ENCODE results near the gene FBXL5. TPM values are rescaled to one million over a fixed set of nuclear protein-coding genes. Genes with fewer than 3 reads are reported as not detected.
A peak's percentile ranks its signal among the peaks of the same experiment; 100 is the strongest.
"Not testable (repeated sequence)": the region's sequence is repeated elsewhere in the genome, so short reads cannot be mapped to it uniquely, and the experiment has no call there.

FBXL5 gene
- total RNA-seq, 1 experiment from 2014 or later = 43.1 TPM

DNA sequence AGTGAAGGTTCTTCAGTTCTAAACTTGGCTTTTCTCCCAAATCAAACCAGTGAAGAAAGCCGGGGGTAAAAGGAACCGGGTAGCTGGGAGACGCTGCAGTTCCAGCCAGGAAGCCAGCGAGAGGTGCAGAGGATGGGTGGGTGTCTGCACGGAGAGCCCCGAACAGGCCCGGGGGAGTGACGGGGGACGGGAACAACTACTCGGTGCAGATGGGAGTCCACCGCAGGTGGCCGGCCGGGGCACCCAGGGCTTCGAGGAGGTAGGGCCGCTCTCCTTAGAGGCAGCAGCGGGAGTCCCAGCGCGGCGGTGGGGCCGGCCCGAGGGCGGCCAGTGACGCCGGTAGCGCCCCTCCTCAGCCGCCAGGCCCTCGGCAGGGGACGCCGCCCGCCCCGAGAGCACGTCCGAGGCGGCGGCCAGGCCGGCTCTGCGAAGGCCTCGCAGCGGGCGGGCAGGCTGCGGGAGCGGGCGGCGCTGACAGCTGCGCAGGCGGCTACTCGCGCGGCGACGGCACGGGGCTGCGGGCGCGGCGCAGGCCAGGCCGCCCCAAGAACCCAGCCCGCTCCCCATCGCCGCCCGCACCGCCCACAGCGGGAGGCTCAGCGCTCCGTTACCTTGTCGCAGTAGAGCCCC, 449 bp downstream of the FBXL5 start:
- in situ Hi-C loops (cut with HindIII; ENCODE audit: low sequenced_read_pairs) = no loop called here

DNA sequence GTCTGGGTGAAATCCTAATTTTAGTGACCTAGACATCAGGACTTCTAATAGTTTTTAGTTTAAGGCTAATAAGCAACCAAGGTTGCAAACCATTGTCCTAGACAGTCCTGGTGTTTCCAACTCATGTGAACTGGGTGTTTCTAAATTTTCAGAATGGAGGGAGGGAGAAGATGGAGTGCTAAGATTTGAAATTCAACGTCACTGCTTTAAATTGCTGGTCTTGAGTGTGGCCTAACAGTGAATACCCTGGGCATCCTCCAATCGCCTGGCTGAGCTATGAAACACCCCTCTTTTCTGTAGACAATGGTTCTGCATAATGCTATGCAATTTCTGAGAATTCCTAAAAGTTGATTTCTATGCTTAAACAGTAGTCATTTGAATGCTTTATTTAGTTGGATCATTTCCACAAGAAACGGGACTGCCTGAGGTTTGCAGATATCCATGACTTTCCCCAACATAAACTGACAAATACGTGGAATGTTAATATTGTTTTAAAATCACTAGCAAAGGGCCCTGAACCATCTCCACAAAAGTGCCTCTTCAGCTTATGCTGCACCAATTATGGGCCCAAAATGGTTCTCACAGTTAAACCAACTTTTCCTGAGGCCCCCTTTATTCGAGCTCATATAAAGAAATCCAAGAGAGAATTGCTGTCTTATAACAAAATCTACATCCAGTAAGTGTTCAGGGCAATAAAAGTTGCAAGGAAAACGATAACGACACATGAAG, 1.1 kb downstream of the FBXL5 start:
- peak; percentile 65 for DNase-seq (ENCODE audit: low spot score)
- in situ Hi-C loops (cut with HindIII; ENCODE audit: low sequenced_read_pairs) = no loop called here

More for the DNA sequence above, 449 bp downstream of the FBXL5 start:
- DNase-seq (ENCODE audit: low spot score) = no peak

DNA sequence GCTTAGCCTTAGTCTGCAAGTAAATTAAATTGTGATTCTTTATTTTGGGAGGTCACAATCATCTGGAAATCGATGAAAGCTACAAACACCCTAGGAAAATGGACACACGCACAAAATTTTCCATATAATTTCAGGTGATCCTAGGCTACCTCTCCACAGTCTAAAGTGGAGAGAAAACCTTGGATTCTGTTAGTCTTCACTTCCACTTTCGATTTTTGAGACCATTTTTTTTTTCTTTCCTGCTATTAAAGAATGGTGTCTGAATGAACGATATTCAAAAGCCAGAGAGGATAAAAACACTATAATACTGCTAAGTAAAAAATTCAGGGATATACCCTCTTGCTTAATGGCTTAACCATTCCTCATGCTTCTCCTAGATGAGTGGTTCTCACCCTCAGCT, 1.7 kb downstream of the FBXL5 start:
- in situ Hi-C loops (cut with HindIII; ENCODE audit: low sequenced_read_pairs) = no loop called here
- DNase-seq (ENCODE audit: low spot score) = no peak

DNA sequence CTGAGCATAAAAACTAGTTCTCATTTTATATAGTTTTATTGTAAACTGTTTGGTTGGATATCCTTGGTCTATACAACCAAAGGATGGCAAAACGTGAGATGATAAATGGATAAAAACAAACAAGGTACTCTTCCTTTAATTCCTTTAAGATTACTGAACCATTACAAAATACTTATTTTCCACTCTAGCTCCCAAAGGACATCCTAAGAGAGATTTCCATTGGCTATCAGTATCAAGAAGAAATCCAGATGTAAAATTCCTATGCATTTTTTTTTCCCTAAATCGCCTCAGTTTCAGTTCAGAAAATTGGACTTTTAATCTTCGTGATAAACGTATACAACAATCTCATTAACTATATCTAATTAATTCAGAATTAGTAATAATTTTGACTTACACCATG, 2.3 kb downstream of the FBXL5 start:
- in situ Hi-C loops (cut with HindIII; ENCODE audit: low sequenced_read_pairs) = no loop called here
- no peak for DNase-seq (ENCODE audit: low spot score)

DNA sequence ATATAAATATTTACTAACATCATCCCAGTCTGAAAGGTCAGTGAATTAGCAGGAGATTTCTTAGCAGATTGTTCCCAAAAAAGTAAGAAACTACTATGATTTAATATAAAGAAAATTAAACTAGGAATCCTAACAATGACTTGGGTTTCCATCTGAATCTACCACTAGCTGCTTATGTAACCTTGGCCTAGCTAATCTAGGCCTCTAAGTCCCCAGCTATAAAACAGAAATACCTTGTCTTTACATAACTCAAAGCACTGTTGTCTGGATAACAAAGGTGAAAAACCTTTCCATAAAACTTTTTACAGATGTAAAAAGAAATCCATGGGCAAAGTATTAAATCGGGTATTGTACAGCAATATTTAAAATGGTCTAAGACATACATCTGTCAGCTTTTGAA, 3.0 kb downstream of the FBXL5 start:
- peak; percentile 55 for DNase-seq (ENCODE audit: low spot score)
- in situ Hi-C loops (cut with HindIII; ENCODE audit: low sequenced_read_pairs) = no loop called here

DNA sequence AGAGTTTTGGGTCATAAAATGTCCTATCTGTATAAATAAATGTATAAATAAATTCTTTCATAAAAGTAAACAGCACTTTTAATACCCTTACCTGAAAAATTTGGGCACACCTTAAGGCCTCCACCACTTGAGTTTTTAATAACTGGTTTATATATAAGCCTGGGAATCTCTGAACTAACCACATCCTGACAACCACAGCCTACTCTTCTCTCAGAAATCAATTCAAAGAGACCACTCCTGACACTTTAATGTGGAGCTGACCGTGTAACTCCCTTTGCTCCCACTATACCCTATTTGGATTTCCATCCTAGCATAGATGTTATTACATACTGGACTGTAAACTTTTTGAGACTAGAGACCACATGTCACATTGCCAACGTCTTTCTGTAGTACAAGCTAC, 3.5 kb downstream of the FBXL5 start:
- no peak for DNase-seq (ENCODE audit: low spot score)
- in situ Hi-C loops (cut with HindIII; ENCODE audit: low sequenced_read_pairs) = no loop called here

DNA sequence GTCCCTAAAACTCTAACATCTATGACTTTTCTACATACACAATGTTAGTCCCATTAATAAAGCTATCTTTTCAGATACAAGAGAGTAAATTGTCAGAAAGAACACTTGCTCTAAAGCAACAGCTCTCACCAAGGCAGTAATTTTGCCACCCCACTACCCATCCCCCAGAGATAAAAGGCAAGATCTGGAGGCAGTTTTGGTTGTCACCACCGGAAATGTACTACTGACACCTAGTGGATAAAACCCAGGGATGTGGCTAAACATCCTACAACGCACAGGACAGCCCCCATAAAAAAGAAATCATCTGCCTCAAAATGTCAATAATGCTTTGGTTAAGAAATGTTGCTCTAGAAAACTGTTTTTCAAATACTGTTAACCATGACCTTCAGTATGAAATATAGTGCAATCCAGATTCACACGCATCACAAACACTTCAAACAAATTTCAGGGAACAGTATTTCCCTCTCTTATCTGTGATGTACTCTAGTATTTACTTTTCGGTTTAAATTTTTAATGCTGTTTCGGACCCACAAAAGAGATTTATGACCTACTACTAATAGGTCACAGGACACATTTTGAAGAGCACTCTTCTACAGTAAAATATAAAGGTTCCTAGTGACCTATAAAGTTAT, 5.1 kb downstream of the FBXL5 start:
- DNase-seq (ENCODE audit: low spot score) = peak; percentile 47
- in situ Hi-C loops (cut with HindIII; ENCODE audit: low sequenced_read_pairs) = no loop called here

DNA sequence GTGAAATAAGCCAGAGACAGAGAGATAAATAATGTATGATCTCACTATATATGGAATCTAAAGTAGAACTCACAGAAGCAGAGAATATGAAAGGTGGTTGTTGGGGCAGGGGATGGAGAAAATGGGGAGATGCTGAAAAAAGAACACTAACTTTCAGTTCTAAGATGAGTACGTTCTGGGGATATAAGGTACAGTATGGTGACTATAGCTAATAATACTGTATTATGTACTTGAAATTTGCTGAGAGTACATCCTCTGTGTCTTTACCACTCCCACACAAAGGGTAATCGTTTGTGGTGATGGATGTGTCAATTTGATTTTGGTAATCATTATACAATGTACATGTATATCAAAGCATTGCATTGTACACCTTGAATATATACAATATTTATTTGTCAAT, 6.6 kb downstream of the FBXL5 start:
- no peak for DNase-seq (ENCODE audit: low spot score)
- in situ Hi-C loops (cut with HindIII; ENCODE audit: low sequenced_read_pairs) = no loop called here

DNA sequence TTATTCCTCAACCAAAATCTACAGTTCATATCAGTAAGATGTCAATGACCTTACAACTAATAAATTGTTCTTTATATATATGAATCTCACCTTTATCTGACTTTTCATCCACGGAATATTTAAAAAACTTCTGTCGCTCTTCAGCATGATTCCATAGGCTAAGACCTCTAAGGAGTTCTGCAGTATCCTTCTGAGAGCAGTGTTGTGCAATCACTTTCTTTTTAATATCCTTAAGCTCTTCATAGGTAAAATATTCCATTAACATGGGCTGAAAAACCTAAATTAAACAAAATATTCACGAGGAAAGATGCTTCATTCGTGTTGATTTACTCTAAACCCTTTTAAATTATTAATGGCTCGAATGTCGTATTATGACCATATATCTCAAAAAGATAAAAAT, 16.7 kb downstream of the FBXL5 start:
- no peak for DNase-seq (ENCODE audit: low spot score)
- in situ Hi-C loops (cut with HindIII; ENCODE audit: low sequenced_read_pairs) = no loop called here

DNA sequence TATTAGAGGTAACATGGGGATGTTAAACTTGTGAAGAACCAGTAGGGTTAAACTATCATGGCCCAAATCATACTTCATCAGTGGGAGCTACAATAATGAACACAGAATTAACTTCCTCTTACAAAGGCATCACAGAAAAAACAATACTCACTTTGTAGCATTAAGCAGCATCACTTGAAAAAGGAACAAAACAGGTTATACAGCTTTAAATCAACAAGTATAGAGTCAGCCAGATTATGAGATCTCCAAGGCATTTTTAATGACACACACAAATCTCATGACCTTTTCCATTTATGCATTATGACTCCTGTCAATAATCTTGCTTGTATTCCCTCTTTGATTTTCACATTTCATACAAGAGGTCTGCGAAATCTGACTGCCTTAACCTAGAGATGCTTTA, 18.3 kb downstream of the FBXL5 start:
- DNase-seq (ENCODE audit: low spot score) = no peak
- in situ Hi-C loops (cut with HindIII; ENCODE audit: low sequenced_read_pairs) = no loop called here

DNA sequence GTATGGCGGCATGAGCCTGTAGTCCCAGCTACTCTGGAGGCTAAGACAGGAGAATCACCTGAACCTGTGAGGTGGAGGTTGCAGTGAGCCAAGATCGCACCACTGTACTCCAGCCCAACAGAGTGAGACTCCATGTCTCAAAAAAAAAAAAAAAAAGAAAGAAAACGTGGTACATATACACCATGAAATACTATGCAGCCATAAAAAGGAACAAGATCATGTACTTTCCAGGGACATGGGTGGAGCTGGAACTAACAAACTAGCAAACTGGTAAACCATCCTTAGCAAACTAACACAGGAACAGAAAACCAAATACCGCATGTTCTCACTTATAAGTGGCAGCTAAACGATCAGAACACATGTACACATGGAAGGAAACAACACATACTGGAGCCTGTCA, 37.8 kb downstream of the FBXL5 start:
- DNase-seq (ENCODE audit: low spot score); in situ Hi-C loops (cut with HindIII; ENCODE audit: low sequenced_read_pairs): not testable (repeated sequence)

DNA sequence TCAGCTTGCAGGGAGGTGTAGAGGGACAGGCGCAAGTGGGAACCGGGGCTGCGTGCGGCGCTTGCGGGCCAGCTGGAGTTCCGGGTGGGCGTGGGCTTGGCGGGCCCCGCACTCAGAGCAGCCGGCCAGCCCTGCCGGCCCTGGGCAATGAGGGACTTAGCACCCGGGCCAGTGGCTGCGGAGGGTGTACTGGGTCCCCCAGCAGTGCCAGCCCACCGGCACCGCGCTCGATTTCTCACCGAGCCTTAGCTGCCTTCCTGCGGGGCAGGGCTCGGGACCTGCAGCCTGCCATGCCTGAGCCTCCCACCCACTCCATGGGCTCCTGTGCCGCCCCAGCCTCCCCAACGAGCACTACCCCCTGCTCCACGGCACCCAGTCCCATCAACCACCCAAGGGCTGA, 40.3 kb downstream of the FBXL5 start:
- DNase-seq (ENCODE audit: low spot score); in situ Hi-C loops (cut with HindIII; ENCODE audit: low sequenced_read_pairs): not testable (repeated sequence)

DNA sequence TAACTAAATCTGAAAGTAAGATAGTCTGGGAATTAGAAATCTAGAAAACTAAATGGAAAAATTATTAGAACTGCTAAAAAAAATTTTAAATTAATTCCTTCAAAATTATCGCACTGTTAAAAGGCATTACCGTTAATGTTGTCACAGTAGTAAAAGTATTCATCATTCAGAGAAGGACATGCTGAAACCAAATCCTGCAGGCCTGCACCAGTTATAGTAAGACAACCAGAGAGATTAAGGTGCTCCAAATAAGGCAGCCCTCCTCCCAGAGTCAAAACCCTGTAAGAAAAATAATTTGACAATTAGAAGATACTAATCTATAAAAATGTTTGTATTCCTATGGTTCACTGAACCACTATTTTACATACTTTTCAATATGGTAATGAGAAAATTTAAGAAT, 43.0 kb downstream of the FBXL5 start:
- no peak for DNase-seq (ENCODE audit: low spot score)
- in situ Hi-C loops (cut with HindIII; ENCODE audit: low sequenced_read_pairs) = no loop called here

DNA sequence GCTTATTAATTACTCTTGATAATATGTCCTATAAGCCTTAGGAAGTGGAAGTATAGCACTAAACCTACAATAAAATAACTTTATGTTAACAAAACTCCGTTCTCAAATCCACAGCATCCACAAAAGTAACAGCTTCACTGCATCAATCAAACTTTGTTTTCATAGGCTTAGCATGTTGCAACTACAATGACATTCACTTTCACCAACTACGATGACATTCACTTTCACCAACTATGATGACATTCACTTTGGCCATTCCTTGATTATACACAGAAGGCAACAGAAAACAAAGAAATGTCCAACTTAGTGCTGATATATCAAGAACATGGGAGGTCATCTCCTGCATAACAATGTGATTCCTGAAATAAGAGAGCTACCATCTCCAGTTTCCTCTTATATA, 44.3 kb downstream of the FBXL5 start:
- in situ Hi-C loops (cut with HindIII; ENCODE audit: low sequenced_read_pairs) = no loop called here
- no peak for DNase-seq (ENCODE audit: low spot score)

DNA sequence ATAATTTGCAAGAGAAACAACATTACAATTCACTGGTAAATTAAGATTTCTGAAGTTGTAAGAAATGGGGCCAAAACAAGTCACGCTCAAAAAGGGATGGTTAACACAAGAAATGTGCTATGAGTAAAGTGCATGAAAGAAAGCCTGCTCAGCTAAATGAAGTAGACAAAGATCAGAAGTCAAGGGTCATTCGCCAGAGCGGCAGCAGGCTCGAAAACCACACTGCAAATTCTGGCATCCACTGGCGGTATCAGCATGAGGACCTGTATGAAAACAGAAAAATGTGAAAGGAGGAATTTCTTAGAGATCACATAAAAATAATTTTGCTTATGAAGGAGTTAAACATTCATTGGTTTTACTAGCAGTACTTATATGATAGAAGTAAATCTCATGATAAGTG, 49.6 kb downstream of the FBXL5 start:
- in situ Hi-C loops (cut with HindIII; ENCODE audit: low sequenced_read_pairs) = no loop called here
- DNase-seq (ENCODE audit: low spot score) = no peak

DNA sequence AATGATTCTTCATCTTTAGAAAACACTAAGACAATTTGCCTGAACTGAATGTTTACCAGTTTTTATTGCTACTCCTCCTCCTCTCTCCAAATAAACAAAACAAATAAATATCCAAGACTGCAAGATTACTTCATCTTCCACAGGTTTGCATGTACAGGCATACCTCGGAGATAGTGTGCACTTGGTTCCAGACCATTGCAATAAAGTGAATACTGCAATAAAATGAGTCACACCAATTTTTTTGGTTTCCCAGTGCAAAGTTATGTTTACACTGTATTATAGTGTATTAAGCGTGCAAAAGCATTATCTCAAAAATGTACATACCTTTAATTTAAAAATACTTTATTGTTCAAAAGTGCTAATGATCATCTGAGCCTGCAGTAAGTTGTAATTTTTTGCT, 53.3 kb downstream of the FBXL5 start:
- in situ Hi-C loops (cut with HindIII; ENCODE audit: low sequenced_read_pairs) = no loop called here
- no peak for DNase-seq (ENCODE audit: low spot score)

DNA sequence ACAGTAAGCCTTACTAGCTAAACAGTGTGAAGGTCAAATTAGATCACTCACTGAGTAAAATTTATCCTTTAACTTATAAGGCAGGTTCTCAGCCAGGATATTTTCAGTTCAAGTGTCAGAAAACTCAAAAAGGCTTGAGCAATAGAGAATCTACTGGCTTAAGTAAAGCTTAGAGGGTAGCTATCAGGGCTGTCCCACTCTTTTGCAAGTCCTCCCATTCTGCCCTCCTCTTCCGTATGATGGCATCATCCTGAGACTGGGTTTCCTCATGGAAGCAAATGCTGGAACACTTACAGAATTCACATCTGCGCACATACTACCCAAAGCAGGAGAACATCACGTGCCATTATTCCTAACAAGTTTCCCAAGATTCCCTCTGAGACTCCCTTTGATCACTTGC, 55.0 kb downstream of the FBXL5 start:
- no peak for DNase-seq (ENCODE audit: low spot score)
- in situ Hi-C loops (cut with HindIII; ENCODE audit: low sequenced_read_pairs) = no loop called here

DNA sequence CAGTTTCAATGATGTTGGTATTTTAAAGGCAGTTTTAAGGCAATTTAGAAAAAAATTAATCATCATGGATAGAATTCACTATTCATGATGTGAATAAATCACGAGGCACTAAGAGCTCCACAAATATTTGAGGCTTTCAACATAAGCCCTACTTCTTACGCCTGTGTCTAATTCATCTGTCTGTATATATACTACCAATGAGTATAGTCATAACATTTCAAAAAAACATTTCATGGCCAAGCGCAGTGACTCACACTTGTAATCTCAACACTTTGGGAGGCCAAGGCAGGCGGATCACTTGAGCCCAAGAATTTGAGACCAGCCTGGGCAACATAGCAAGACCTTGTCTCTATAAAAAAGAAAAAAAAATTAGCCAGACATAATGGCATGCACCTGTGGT, 56.5 kb downstream of the FBXL5 start:
- no peak for DNase-seq (ENCODE audit: low spot score)
- in situ Hi-C loops (cut with HindIII; ENCODE audit: low sequenced_read_pairs) = no loop called here

DNA sequence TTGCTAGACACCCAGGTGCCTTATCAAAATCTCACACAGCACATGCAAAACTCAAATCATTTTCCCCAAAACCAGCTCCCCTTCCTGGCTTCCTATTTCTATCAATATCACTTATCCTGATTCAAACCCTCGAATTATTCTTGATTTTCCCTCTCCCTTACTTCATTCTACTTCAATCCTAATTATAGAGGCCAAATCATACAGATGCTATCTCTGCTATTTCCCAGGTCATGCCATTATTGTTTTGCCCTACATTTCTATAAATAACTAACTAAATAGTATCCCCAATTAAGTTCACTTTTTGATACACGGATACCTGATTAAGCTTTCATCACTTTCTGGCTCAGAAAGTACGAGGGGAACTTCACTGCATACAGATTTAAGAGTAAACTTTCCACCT, 62.4 kb downstream of the FBXL5 start:
- in situ Hi-C loops (cut with HindIII; ENCODE audit: low sequenced_read_pairs) = no loop called here
- no peak for DNase-seq (ENCODE audit: low spot score)

DNA sequence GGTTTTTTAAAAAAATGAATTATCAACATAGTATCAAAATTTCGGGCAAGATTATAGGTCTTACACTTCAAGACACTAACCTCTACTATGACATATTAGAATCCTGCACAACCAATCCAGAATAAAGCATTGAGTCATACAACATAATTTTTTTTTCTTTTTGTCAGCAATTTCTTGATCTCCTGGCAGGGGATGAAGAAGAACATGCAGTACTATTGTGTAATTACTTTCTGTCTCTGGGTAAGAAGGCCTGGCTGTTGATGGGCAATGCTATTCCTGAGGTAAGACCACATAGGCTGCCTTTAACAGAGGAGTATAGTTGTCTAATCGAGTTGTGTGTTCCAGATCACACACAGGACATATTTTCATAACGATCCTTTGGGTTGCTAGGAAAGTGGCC, 67.5 kb downstream of the FBXL5 start:
- no peak for DNase-seq (ENCODE audit: low spot score)
- in situ Hi-C loops (cut with HindIII; ENCODE audit: low sequenced_read_pairs) = no loop called here

DNA sequence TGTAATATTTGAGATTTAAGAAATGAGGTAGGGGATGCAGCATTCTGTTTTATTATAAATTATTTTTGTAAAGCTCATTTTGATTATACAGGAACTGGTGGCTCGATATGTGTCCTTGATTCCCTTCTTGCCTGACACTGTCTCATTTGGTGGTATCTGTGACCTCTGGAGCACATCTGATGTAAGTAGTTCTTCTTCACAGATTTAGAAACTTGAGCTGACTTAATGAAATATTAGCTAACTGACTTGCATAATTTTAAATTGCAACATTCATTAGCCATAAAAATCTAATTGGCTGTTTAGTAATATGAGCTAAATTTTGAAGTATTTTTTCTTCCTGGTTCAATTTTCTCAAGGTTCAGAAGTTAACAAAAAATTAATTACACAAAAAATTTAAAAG, 69.1 kb downstream of the FBXL5 start:
- no peak for DNase-seq (ENCODE audit: low spot score)
- in situ Hi-C loops (cut with HindIII; ENCODE audit: low sequenced_read_pairs) = no loop called here
